ENCODE results near the gene PPP2R2C.

GRCh38 chr4:6333301-6334202 is 138.9 kb downstream of the PPP2R2C start:
- peak; percentile 39 for TF ChIP-seq CTCF (conservative IDR thresholded peaks at IDR 0.05; ENCODE audit: low read depth, low read length)
- no peak for TF ChIP-seq POLR2A (IDR thresholded peaks at IDR 0.05; ENCODE audit: low read depth, low read length)

All from IMR-90 (cell line).